GM18909 (cell line): ENCODE measurements around the gene VTI1A.
"Not testable (repeated sequence)": the region's sequence is repeated elsewhere in the genome, so short reads cannot be mapped to it uniquely, and the experiment has no call there.

Source experiments
- ATAC-seq: cut with Tn5 transposase; IDR thresholded peaks from one replicate; pipeline ENCODE4 v1.9.1; 2021; ENCODE audit warnings: mild to moderate bottlenecking; ENCODE audit not compliant: unreplicated experiment, poor library complexity

The VTI1A gene

GRCh38 chr10:112842832-112843360 lies 395.9 kb downstream of the VTI1A start:
- ATAC-seq = peak; percentile 98

DNA sequence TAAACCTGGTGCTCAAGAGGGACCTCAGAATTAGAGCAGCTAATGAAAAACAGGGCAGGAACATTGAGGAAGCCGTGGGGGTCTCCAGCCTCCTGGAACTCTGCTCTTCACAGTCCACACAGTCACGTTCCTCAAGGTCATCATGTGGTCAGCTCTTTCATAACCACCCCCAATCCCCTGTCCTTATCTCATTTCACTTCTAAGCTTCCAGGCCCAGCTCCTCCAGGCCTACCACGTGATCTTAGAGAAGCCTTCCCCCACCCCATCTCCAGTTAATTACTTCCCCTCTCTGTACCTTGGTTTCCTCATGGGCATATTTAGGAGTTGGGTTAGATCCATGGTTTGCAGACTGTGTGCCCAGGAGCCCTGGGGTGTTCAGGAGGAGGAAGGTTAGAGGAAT lies 396.6 kb downstream of the VTI1A start:
- no peak for ATAC-seq

DNA sequence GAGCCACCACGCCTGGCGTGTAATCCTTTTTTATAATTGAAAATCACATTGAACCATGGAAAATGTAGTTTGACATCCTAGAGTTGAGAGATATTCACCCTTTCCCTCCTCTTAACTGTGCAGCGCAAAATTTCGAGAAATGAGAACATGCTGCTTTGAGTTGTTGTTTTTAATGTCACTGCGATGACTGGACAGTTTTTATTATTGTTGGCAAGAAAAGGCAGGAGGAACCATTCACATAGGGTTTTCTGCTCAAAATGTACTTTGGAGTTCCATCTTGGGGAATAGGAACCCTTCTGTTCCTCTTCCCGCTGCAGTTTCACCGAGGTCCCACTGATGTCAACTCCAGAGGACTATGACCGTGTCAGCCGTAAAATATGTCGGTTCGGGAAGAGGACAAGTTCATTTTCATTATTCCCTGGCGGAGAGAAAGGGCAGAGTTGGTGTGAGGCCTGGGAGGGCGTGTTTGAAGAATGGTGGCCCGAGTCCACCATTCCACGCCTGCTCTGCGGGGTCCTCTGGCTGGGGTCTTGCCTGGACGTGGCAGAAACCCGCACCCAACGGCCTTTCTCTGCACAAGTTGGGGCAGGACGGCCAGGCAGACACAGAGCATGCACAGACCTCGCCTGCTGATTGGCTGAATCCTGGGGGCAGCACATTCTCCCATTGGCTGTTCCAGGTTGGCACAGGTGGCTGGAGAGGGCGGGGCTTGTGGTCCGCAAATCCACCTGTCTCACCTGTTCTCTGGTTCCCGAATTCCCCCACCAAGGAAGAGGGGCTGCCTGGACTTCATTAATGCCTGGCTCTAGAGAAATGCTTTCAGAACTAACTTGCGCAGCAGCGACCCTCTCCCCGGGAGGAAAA lies 397.9 kb downstream of the VTI1A start:
- no peak for ATAC-seq

DNA sequence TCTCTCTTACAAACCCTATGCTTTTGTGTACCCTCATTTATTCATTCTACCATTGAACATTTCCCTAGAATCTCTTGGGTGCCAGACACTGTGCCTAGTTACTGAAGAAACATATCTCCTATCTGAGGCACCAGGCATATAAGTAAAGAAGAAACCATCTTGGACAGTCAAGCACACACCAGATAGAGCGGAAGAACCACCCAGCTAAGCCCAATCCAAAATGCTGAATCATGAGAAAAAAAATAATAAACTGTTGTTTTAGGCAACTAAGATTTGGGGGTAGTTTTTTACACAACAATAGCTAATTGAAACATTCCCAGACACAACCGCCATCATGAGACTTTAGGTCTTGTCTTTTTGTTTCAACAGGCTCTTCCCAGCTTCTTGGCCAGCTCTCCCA lies 400.8 kb downstream of the VTI1A start:
- ATAC-seq = no peak

DNA sequence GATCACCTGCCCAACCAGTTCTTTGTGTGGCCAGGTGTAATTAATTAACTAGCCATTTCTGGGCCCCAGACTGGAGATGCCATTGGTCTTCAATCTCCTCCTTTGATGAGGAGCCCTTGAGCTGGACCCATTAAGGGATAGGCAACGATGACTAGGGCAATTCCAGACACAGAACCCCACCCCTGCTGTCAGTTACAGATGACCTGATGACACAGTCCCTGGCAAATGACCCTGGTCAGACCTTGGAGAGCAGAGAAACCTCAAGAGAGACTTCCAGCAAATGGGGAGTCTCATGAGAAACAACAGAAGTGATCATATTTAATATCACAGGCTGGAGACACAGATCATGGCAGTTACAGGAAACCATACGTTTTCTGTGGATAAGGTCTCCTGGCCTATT lies 401.2 kb downstream of the VTI1A start:
- no peak for ATAC-seq

DNA sequence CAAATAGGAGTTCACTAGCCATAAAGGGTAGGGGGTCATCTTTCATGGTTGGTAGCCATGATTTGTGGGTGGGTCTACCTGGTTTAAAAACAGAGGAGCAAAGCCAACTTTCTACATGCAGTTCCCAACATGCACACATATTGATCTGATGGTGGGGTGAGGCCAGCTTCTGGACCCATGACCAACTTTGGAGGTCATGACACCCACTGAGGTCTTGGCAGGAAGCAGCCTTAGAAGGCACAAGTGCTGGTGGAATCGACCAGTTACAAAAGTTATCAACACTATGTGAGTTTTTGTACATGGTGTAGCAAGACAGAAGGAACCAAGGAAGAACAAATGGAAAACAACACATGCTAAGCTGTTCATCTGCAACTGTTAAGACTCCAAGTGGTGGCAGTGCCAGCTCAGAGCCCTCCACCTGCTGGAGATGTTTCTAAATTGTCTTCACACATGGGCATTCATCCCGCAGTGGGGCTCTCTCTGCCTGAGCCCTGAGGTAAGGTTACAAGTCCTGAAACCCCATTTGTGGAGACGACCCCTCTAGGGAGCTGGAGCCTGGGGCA lies 401.9 kb downstream of the VTI1A start:
- ATAC-seq = no peak

DNA sequence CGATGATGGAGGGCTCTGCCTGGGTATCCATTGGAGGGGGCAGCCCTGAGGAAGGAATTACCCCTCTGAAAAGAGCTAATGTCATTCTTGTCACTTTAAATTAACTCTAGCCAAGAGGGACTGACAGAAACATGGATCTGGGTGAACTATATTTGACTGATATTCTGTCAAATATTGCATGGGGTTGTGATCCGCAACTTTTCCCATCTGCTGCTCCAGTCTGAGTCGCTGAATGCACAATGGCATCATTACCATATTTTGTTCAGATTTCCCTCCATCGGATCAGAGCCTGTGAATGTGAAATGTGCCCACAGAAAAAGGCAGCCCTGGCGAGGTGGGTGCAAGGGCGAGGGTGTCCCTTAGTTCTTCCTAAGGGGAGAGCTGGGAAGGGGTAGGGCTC lies 402.5 kb downstream of the VTI1A start:
- ATAC-seq = no peak

DNA sequence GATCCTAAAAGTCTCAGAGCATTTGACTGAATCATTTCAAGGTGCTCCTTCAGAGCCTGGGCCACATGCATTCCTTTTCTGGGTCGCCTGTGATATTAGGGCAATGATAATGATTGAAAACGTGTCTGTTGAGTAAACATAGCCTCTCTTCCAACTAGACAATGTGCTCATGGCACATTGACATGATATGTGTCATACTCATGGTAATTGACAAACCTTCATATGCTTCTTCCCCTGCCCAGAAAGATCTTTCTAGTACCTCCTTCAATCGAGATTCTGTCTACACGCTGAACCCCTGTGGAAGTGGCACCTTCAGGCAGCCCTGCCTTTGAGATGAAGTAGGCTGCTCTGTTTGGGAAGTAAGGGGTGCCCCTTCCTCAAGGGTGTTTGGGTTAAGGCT lies 404.2 kb downstream of the VTI1A start:
- ATAC-seq = no peak

- ATAC-seq = no peak
Measured at GRCh38 chr10:112851588-112852211, 404.7 kb downstream of the VTI1A start.

- ATAC-seq = no peak
Measured at GRCh38 chr10:112852306-112852705, 405.3 kb downstream of the VTI1A start.

DNA sequence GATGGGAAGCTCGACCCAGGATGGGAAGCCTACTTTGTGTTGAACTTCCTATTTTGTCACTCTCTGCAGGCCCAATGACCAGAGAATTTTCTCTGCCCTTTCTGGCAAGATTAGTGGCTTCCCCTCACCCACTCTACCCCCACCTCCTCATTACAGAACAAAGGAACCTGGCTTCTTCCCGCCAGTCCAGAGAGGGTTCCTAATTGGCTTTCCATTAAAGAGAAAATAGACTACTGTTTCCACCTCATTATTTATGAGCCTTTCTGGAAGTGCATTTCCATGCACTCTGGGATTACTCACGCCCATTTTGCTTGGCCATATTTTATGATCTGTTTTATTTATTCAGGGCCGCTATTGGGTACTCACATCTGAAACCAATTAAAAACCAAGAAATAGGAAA lies 408.1 kb downstream of the VTI1A start:
- ATAC-seq = no peak

- ATAC-seq = no peak
Measured at GRCh38 chr10:112857493-112857892, 410.5 kb downstream of the VTI1A start.

GRCh38 chr10:112858986-112859651 lies 412.1 kb downstream of the VTI1A start:
- ATAC-seq = no peak

DNA sequence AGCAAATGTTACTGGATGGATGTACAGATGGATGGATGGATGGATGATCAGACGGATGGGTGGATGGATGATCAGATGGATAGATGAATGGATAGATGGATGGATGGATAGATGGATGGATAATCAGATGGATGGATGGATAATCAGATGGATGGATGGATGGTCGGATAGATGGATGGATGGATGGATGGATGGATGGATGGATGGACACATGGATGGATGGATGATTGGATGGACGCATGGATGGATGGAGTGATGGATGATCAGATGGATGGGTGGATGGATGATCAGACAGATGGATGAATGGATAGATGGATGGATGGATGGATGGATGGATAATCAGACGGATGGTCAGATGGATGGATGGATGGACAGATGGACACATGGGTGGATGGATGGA lies 412.8 kb downstream of the VTI1A start:
- no peak for ATAC-seq

GRCh38 chr10:112863461-112863860 lies 416.4 kb downstream of the VTI1A start:
- ATAC-seq = not testable (repeated sequence)
